Measurements from ENCODE around the gene WDR70. TPM values are rescaled to one million over a fixed set of nuclear protein-coding genes. Genes with fewer than 3 reads are reported as not detected.
"Not testable (repeated sequence)": the region's sequence is repeated elsewhere in the genome, so short reads cannot be mapped to it uniquely, and the experiment has no call there.

Gene WDR70
- polyA plus RNA-seq, 1 donor = 31.4 TPM

GRCh38 chr5:37694333-37694732 lies 315.2 kb downstream of the WDR70 start:
- DNase-seq = not testable (repeated sequence)

- DNase-seq = no peak
Observed at GRCh38 chr5:37694867-37695266, 315.7 kb downstream of the WDR70 start.

DNA sequence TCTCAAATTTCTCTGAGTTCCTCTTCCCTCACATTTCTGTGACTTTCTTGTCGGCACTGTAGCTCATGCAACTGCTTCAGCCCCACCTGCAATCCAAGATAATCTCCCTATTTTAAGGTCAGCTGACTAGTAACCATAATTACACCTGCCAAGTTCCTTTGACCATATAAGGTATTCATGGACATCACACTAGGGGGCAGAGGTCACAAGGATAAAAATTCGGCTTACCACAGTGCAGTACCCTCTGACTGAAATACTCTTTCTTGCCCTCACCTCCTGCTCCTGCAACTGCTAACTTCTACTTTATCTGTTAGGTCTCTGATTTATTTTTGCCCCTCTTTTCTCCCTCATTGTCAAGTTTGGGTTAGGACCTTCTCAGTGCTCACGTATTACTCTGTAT lies 316.5 kb downstream of the WDR70 start:
- no peak for DNase-seq

DNA sequence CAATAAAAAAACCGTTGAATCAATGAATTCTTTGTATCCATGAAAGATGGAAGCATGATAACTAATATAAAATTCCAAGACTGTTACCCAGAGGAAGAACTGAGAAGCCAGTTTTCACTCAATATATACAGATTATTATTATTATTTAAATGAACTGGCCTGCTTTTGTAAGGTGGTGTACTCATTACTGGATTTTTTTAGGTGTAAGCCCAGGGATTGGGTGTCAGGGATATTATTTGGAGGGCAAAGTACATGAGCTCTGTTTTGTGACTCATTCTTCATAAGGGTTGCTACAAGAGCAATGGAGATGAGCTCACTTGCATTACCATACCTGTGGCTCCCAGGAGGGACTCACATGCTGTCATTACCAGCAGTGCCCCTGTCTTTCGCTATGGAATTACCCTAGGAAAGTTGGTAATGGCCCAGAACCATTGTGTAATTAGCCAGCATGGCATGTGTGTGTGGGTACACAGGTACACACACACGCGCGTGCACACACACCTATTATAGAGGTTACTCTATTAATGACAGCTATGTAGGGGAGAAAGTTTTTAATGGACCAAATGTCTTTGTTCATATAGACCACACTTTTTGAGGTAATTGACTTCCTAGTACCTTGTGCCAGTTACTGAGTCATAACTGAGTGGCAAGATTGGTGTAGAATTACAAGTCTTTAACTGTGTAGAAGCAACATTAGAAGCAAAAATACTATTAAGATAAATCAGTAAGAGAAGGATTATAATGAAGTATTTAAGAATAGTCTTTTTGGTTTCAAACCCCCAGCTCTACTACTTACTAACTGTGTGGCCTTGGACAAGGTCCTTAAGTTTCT lies 317.3 kb downstream of the WDR70 start:
- no peak for DNase-seq

- DNase-seq = no peak
Observed at GRCh38 chr5:37701868-37702267, 322.8 kb downstream of the WDR70 start.

DNA sequence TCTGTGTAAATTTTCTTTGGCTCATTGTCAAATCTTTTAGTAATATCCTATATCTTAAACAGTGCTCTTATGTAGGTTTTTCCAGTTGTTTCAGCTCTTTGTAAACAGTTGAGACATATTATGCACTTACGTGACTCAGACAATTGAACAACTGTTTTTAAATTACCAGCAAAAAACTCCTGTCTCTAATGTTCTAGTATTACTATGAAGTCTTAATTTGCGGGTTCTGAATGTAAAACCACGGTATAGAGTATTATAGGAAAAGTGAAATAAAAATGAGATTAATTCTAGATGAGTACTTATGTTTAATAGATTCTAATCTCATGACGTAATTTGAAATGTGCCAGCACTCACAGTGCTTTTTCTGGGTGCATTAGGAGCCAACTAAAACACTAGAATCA lies 324.7 kb downstream of the WDR70 start:
- DNase-seq = no peak

- DNase-seq = no peak
Observed at GRCh38 chr5:37704406-37704805, 325.3 kb downstream of the WDR70 start.

DNA sequence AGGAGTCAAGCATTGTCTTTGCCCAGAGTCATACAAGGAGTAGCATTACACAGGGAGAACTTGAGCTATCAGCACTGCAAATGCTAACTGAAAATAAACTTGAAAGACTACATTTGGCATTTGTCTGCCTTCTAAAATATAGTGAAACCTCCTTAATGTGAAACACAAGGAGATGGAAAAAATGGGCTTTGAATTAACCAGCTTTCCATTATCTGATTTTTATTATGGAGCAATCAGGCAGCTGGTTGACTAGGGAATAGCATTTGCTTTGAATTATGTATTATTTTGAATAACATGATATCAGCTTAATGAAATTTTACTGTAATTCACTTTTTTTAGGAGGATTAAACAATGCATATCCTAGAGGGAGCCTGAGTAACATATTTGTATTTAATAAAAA lies 329.9 kb downstream of the WDR70 start:
- no peak for DNase-seq

DNA sequence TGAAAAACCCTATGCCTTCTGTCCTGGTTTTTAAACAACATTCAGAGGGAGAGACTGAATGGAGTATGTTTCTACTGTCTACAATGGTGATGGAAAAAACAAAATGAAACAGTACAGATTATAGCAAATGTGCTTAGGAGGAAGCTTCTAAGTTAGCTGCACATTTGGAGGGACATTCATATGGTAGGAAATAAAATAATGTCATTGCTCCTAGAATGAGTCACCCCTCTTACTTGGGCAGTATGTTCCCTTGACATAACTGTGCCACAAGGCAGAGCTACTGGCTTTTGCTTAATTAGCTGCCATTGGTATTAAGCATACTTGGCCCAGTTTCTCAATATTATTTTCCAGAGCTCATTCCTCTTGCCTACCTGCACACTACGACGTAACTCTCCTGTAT lies 331.8 kb downstream of the WDR70 start:
- no peak for DNase-seq

- DNase-seq = no peak
Observed at GRCh38 chr5:37712750-37713149, 333.6 kb downstream of the WDR70 start.

GRCh38 chr5:37714756-37715155 lies 335.6 kb downstream of the WDR70 start:
- no peak for DNase-seq

DNA sequence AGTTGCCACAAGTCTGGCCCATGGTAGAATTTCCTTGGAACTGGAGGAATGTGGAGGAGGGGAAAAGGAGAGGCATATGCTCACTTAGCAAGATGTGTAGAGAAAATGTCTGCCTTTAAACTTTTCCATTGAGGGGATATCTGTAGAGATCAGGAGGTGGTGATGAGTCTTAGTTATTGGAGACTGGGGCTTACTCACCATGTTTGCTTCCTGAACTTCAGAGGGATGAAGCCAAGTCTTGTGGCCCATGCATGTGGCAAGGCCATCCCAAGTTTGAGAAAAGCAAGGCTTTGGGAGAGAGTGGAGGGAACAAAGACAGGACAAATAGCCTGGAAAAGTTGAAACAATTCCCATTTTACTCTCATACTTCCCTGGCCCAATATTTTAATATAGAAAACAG lies 336.2 kb downstream of the WDR70 start:
- no peak for DNase-seq

DNA sequence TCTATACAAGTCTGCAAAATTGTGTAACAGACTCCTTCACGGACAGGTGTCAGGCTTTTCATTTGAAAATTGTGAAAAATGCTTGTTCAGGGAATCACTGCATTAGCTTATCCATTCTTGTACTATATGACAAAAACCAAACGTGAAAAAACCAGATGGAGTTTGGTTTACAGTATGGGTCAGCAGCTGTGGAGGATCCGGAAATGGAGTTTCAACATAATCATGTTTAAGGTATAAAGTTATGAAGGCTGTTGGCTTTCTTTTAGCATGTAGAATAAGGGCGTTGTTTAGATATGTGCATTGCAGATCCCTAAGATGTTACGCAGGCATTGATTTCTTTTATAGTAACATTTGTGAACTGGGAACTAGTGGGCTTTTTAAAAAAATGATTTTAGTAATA lies 336.9 kb downstream of the WDR70 start:
- no peak for DNase-seq

DNA sequence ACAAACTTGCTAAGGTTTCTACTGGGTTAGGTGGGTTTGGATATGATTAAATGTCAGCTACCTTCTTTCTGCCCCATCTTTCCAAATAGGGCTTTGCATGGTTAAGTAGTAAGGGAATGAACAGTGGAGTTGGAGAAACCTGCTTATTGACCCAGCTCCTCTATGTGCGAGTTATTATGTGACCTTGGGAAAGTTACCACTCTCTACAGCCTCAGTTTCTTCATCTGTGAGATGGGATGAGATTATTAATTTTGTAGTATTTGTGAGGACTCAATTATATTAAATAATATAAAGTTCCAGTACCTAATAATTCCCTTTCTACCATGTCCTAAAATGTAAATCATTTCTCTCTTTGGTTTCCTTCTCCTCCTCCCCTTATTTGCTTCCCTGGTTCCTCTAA lies 337.3 kb downstream of the WDR70 start:
- DNase-seq = no peak

DNA sequence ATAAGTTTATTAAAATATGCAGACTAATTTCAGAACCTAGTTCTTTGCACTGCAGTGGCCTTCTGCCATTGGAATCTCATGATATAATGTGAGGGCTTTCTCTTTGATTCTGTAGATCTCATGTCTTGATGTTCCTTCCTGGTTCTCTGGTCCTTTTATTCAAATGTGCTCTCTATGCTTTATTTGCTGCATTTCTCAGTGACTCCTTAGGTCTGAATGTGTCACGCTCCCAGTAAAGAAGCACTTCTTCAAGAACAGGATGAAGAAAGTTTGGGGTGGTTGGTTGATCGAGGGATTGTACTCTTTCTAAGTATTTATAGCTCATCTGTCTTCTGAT lies 338.1 kb downstream of the WDR70 start:
- no peak for DNase-seq

DNA sequence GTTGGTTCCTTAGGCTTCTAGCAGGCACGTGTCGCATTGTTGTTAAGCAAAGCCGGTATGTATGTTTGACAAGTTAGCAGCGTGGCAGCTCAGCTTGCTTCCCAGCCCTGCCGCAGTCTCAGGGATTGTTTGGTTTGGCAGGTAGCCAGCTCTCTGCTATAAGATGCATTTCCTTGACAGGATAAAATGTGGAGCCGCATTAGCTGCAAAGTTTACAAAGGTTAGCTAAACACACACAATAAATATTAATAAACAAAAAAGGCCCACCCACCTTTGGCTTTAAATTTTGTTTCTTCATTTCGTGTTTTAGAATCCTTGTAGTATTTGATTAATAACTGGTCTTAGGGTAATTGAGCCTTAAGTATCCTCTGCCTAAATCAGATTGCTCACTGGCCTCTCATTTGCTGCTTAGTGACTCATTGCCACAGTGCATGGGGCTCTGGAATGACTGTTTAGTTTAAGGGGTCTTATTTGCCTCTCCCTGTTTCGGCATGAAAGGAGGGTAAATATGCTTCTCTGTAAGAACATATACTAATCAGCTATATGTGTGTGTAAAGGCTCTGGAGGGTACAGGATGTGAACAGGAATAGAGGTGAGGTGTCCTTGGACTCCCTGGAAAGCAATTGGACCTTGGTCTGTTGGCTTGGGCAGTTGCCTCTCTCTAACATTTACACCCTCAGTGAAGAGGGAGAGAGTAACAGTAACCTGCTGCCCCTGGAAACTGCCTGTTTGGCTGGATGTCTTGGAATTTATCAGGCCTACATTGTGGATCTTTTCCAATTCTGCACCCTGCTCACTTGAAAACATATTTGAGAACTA lies 338.7 kb downstream of the WDR70 start:
- DNase-seq = peak; percentile 51

GRCh38 chr5:37720550-37720952 lies 341.4 kb downstream of the WDR70 start:
- no peak for DNase-seq

DNA sequence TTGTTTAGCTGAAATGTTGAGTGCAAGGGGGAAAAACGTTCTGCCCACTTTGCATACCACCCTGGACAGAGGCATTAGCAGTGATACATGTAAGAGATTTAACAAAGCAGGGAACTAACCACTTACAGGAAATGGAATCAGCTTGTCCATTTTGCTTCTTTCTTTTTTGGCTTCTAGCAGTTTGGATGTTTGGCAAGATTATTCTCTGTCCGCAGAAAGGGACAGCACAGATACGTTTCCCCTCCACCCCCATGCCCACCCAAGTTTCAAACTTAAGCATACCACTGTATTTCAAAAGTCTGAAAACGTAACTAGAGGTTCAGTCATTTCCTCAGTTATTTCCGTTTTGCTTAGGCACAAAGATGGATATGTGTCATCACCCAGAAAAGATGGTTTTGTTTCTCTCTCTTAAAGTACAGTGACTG lies 342.3 kb downstream of the WDR70 start:
- no peak for DNase-seq

GRCh38 chr5:37722236-37723161 lies 343.4 kb downstream of the WDR70 start:
- DNase-seq = no peak

- DNase-seq = no peak
Observed at GRCh38 chr5:37723162-37723961, 344.2 kb downstream of the WDR70 start.

DNA sequence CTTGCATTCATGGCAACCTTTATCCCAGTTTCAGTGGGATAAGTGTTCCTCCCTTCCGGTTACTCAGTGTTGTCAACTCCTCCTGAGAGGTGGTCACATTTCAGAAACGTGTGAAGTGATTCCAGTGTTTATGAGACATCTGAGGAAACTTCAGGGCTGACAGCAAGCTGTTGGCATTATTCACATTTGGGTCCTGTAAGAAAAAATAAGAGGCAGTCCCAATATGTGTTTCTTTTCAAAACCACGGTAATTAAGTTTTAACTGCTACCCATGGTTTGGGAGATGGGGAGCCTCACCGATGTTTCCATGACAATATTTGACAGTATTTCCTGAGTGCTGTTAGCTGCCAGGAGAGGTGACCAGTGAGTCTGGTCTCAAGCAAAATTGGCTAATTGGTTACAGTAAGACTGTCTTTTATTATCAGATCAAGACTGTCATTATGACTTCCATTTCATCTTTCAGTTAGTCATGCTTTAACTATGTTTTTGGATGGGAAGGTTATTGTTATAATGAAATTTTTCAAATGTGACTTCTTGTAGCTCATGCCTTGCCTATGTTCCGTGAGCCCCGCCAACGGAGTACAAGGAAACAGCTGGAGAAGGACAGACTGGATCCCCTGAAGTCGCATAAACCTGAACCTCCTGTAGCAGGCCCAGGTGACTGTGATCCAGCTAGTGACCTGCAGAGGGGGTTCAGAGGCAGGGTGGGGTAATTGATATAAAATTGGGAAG lies 345.4 kb downstream of the WDR70 start:
- DNase-seq = no peak

Data from hindlimb muscle (tissue), 1 donor.